K562 (cell line): ENCODE results near the gene RBSN. TPM values are rescaled to one million over a fixed set of nuclear protein-coding genes. Genes with fewer than 3 reads are reported as not detected.

Experiments used
- ATAC-seq: fragments of 200-7000 bp; cut with Tn5 transposase; 3 replicates; pipeline ENCODE4 v1.9.1; 2020; ENCODE audit warnings: moderate library complexity
- BruUV-seq: library from RNA; stranded (reverse); fragments of 400-500 nt; replicated peaks from 2 replicates; lab custom pipeline; 2021; lab: Mats Ljungman, UMichigan
- CTCF ChIA-PET: fragments of 300-600 bp; formaldehyde crosslinking; extraction: SDS; loops from one replicate; lab custom pipeline; 2021; ENCODE audit warnings: low intra/inter-chr PET ratio; lab: Yijun Ruan, JAX
- POLR2A ChIA-PET: fragments of 300-600, 350-650 bp; sonication (Branson Sonifier 250); formaldehyde crosslinking; extraction: SDS; loops from one replicate; lab custom pipeline; 2021; ENCODE audit warnings: antibody characterized with exemption, inconsistent platforms; lab: Yijun Ruan, JAX
- DNase-seq, 4 experiments: peaks; one replicate each; pipeline versions ENCODE4 v3.0.0 to v3.0.0-alpha.2; 2011 to 2018; ENCODE audit warnings: low spot score in 3 of 4, mixed read lengths in 3 of 4; ENCODE audit errors: extremely low read depth in 1 of 4
- FAIRE-seq: peaks from 2 replicates; lab custom pipeline; 2011; peaks lifted over from hg19 to GRCh38; lab: Jason Lieb, UNC
- H2AFZ ChIP-seq: 2 replicates; pipeline ENCODE4 v1.6.0; 2011; ENCODE audit warnings: low read depth, low read length, control low read depth, inconsistent platforms
- H3K27ac ChIP-seq: fragments of 200-600 bp; 3 replicates; pipeline ENCODE4 v1.8.0; 2011; ENCODE audit warnings: low read depth, mild to moderate bottlenecking, control low read depth, inconsistent platforms, low read length, moderate library complexity, mixed read lengths; ENCODE audit errors: extremely low read depth
- H3K27me3 ChIP-seq, 2 experiments: fragments of 300-600 bp in 1 of 2; 2 replicates in 1 of 2; 3 replicates in 1 of 2; pipeline versions ENCODE4 v1.6.0 to v1.8.0; 2011; ENCODE audit warnings: inconsistent platforms in 2 of 2, low read length in 2 of 2, mild to moderate bottlenecking in 1 of 2, mixed read lengths in 1 of 2, moderate library complexity in 1 of 2; ENCODE audit not compliant: control insufficient read depth in 2 of 2, insufficient read depth in 2 of 2
- H3K36me3 ChIP-seq: fragments of 300-600 bp; 3 replicates; pipeline ENCODE4 v1.8.0; 2011; ENCODE audit warnings: mild to moderate bottlenecking, low read length, inconsistent platforms; ENCODE audit not compliant: control insufficient read depth, insufficient read depth
- H3K4me1 ChIP-seq, 2 experiments: fragments of 200-600 bp in 1 of 2; replicated peaks in 1 of 2; 2 replicates in 1 of 2; 3 replicates in 1 of 2; pipeline versions ENCODE4 v1.5.1 to v1.8.0; 2011; ENCODE audit warnings: inconsistent platforms in 2 of 2, low read length in 2 of 2, mild to moderate bottlenecking in 1 of 2, mixed read lengths in 1 of 2, moderate library complexity in 1 of 2; ENCODE audit not compliant: control insufficient read depth in 2 of 2, insufficient read depth in 2 of 2
- H3K4me2 ChIP-seq: 2 replicates; pipeline ENCODE4 v1.6.1; 2011; ENCODE audit warnings: low read length, control low read depth, inconsistent platforms, mixed read lengths; ENCODE audit not compliant: insufficient read depth
- H3K4me3 ChIP-seq: fragments of 200-600 bp; sonication (generic), shearing (Covaris generic); 2 replicates; pipeline ENCODE4 v1.5.1; 2016; ENCODE audit warnings: control low read depth, inconsistent platforms
- H3K79me2 ChIP-seq: fragments of 200-600 bp; 3 replicates; pipeline ENCODE4 v1.8.0; 2011; ENCODE audit warnings: low read length, inconsistent platforms; ENCODE audit not compliant: control insufficient read depth, insufficient read depth
- H3K9ac ChIP-seq, 2 experiments: 2 replicates each; pipeline versions ENCODE4 v1.6.0 to v1.6.1; 2011; ENCODE audit warnings: low read depth in 2 of 2, low read length in 2 of 2, control low read depth in 1 of 2, inconsistent platforms in 1 of 2, mild to moderate bottlenecking in 1 of 2, mixed read lengths in 1 of 2; ENCODE audit not compliant: insufficient read depth in 1 of 2
- H3K9me1 ChIP-seq: one replicate; pipeline ENCODE4 v1.6.0; 2011; ENCODE audit warnings: inconsistent platforms, mild to moderate bottlenecking, low read length, moderate library complexity; ENCODE audit not compliant: control insufficient read depth, insufficient read depth
- H3K9me3 ChIP-seq: replicated peaks from 2 replicates; pipeline ENCODE4 v1.5.1; 2011; ENCODE audit warnings: low read depth, low read length, inconsistent platforms; ENCODE audit not compliant: control insufficient read depth, insufficient read depth
- H4K20me1 ChIP-seq: replicated peaks from 2 replicates; pipeline ENCODE4 v1.6.1; 2011; ENCODE audit warnings: low read length, inconsistent platforms, mixed read lengths; ENCODE audit not compliant: control insufficient read depth, insufficient read depth
- FUS ChIP-seq: fragments of 200-400 bp; formaldehyde crosslinking; optimal IDR thresholded peaks from 2 replicates; pipeline ENCODE3; 2017; ENCODE audit warnings: low read depth, low read length
- PHTF2 ChIP-seq: fragments of 250-450 bp; sonication (Bioruptor Pico); IDR thresholded peaks from 2 replicates; pipeline ENCODE4 v1.5.0; 2021; ENCODE audit warnings: mild to moderate bottlenecking
- XRCC4 ChIP-seq: IDR thresholded peaks from one replicate; pipeline ENCODE4 v1.6.1; 2011; ENCODE audit not compliant: insufficient read depth, insufficient read length; ENCODE audit errors: extremely low read depth
- ZBTB17 ChIP-seq: fragments of 450-650 bp; formaldehyde crosslinking; IDR thresholded peaks from 2 replicates; pipeline ENCODE4 v1.4.0; 2020; ENCODE audit warnings: mild to moderate bottlenecking
- ZNF146 ChIP-seq: IDR thresholded peaks from one replicate; pipeline ENCODE4 v1.6.1; 2018; ENCODE audit warnings: missing compliant biosample characterization; ENCODE audit not compliant: unreplicated experiment
- ZNF263 ChIP-seq: sonication (generic); formaldehyde crosslinking; IDR thresholded peaks from 2 replicates; pipeline ENCODE4 v1.8.0; 2022; ENCODE audit warnings: mild to moderate bottlenecking, missing genetic modification reagents, borderline replicate concordance
- ZNF347 ChIP-seq: fragments of 450-650 bp; formaldehyde crosslinking; IDR thresholded peaks from 2 replicates; pipeline ENCODE4 v1.4.0; 2020; ENCODE audit warnings: low read depth, mild to moderate bottlenecking, moderate library complexity
- ZNF408 ChIP-seq: fragments of 250-450 bp; sonication (Bioruptor Pico); IDR thresholded peaks from 2 replicates; pipeline ENCODE4 v1.4.0; 2020; ENCODE audit warnings: low read depth, mild to moderate bottlenecking, moderate library complexity
- ZNF507 ChIP-seq: conservative IDR thresholded peaks from 2 replicates; pipeline ENCODE4 v1.6.1; 2017; ENCODE audit warnings: missing genetic modification characterization, missing compliant biosample characterization
- ZNF551 ChIP-seq: fragments of 250-450 bp; sonication (Bioruptor Pico); IDR thresholded peaks from 2 replicates; pipeline ENCODE4 v1.5.0; 2021; ENCODE audit warnings: mild to moderate bottlenecking, moderate library complexity
- ZNF764 ChIP-seq: fragments of 250-450 bp; sonication (Bioruptor Pico); IDR thresholded peaks from 2 replicates; pipeline ENCODE4 v1.4.0; 2020; ENCODE audit warnings: low read depth, mild to moderate bottlenecking, moderate library complexity
- WGBS: fragments of 100-300 bp; shearing (Covaris generic); methylation state at CpG from one replicate; pipeline ENCODE4 v1.1.6; 2016; ENCODE audit warnings: low coverage, mixed read lengths; ENCODE audit not compliant: insufficient coverage; ENCODE audit errors: missing lambda C conversion rate; 5-methylcytosine and 5-hydroxymethylcytosine counted together
- in situ Hi-C: fragments of 300-500 bp; cut with MboI; formaldehyde crosslinking; loops from 4 replicates; pipeline ENCODE4 v1.15.0; 2018; ENCODE audit warnings: inconsistent platforms, mixed read lengths
- intact Hi-C: fragments of 100-400 bp; cut with micrococcal nuclease; formaldehyde crosslinking; loops from 2 replicates; pipeline ENCODE4 v1.14.2; 2022
- polyA plus RNA-seq, 8 experiments: library from polyadenylated mRNA; depleted of rRNA in 4 of 8; stranded (reverse) in 5 of 8; unstranded in 3 of 8; fragments of >200 nt; fragmentation: Nextera tagmentation in 2 of 8; fragmentation: Illumina TruSeq in 1 of 8; extraction: Ambion mirVana in 2 of 8; extraction: Trizol in 1 of 8; gene quantifications; 2 replicates each; pipeline versions ENCODE4 v1.2.1 to v1.2.3, GENCODE V29; 2011 to 2014; ENCODE audit warnings: inconsistent platforms in 1 of 8, missing spikeins in 1 of 8
- total RNA-seq, 7 experiments: library from RNA; depleted of rRNA in 6 of 7; stranded (reverse); fragments of >200 nt in 6 of 7; fragmentation: Illumina TruSeq in 2 of 7; extraction: Trizol in 2 of 7; gene quantifications; 2 replicates each; pipeline versions ENCODE4 v1.2.1 to v1.2.3, GENCODE V29; 2011 to 2021; ENCODE audit warnings: low replicate concordance in 1 of 7
- TF ChIP-seq, protein P1 (sequence below): fragments of 200-800 bp; sonication (Bioruptor generic); IDR thresholded peaks from 2 replicates; pipeline ENCODE4 v1.6.1; 2016; ENCODE audit warnings: missing genetic modification characterization, missing compliant biosample characterization
- TF ChIP-seq, protein P2 (sequence below): sonication (generic); formaldehyde crosslinking; IDR thresholded peaks from 2 replicates; pipeline ENCODE4 v1.8.0; 2022; ENCODE audit warnings: mild to moderate bottlenecking, missing genetic modification reagents, borderline replicate concordance

Gene RBSN
- total and polyA plus RNA-seq, 9 of the 15 experiments (the other 6 are each of a cell fraction or from before 2014, with no cell fraction given): 2.9 to 19.6 (median 15.0) TPM

DNA sequence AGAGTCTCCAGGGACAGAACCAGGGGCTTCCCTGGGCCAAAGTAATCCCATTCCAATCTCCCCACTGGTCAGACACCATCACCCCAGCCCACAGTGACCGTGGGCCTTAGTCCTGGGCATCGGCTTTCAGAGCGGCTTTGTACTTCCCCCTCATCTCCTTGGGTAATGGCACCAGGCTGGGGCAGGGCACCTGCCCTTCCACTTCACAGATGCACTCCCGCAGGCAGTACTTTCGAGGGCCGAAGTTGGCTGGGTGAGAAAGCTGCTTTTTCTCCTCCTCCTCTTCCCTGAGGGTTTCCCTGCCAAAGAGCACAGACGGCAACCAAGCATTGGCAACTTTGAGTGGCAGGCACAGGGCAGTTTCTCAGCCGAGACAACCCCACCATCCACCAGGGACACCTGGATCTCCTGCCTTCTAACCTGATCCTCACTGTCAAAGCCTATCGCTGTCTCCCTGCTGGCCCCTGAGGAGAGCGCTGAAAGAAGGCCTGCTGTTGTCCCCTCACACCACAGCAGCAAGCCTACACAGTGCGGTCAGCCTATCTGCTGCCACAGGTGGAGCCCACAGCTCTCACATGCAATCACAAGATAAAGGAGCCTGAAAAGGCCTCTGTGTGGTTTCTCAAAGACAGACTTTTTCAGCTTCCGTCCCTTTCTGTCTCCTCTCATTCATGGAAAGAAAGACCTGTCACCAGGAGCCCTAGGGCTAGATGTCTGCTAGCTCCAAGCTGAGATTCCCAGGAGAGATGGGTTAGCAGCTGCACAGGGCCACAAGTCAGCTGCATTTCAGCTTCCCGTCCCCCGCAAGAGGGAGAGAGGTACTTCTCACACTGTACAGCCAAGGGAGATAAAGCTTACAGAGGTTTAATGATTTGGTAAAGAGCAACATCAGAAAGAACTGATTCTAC is 46.4 kb downstream of the RBSN start:
- FAIRE-seq (peak; percentile 99), ATAC-seq (peak; percentile 95), DNase-seq (peak; percentile 90 to 96 (median 92))
- H3K36me3 ChIP-seq: peaks cover 94% of the 10 kb centered on the region
- no peak overlapping the region for H3K4me3 ChIP-seq
- WGBS: 43% methylated on average over 14 of the region's 14 CpGs
- peak overlapping the region; percentile 14 to 70; a peak in 3 of 4 replicates for H3K9ac ChIP-seq
- H2AFZ ChIP-seq: no peak overlapping the region
- POLR2A ChIA-PET: interaction anchor here (0.6 to 3.5 kb wide), 10 partner anchors 8 to 171 kb away, joined by 3 to 35 read pairs (median 3); partner anchors contain the start of genes MRPS25 and NR2C2
- peak overlapping the region; percentile 64 for H3K4me2 ChIP-seq
- H3K4me1 ChIP-seq: peaks cover 40 to 45% of the 10 kb centered on the region in 2 experiments
- no peaks in the 10 kb centered on the region for H3K27me3 ChIP-seq
- intact Hi-C loops (loop anchor here (1.0 to 5.0 kb wide), 4 partner anchors 12 to 125 kb away; partner anchors contain the start of gene RBSN), in situ Hi-C loops (no loop called here)
- H4K20me1 ChIP-seq: peaks cover 36% of the 10 kb centered on the region
- CTCF ChIA-PET: no interaction called here
- H3K9me3 ChIP-seq: no peaks in the 10 kb centered on the region
- H3K27ac ChIP-seq: peak overlapping the region; percentile 71; the same call in 2 of the 3 replicates
- peaks cover 91% of the 10 kb centered on the region for H3K79me2 ChIP-seq
- peaks cover 20% of the 10 kb centered on the region for H3K9me1 ChIP-seq
- BruUV-seq: no TSS peak
- TF ChIP-seq ZNF764 (CRISPR knock-in tag) (no peak), ZNF146 (no peak), ZNF347 (CRISPR knock-in tag) (no peak), ZNF263 (CRISPR knock-in tag) (peak; percentile 49), ZNF551 (CRISPR knock-in tag) (no peak), XRCC4 (no peak), ZBTB17 (CRISPR knock-in tag) (0 out of 2 replicates have a peak, but pooled peaks have one; percentile 47), FUS (no peak), PHTF2 (CRISPR knock-in tag) (no peak), ZNF408 (no peak), ZNF507 (no peak)
- TF ChIP-seq, protein P1, sequence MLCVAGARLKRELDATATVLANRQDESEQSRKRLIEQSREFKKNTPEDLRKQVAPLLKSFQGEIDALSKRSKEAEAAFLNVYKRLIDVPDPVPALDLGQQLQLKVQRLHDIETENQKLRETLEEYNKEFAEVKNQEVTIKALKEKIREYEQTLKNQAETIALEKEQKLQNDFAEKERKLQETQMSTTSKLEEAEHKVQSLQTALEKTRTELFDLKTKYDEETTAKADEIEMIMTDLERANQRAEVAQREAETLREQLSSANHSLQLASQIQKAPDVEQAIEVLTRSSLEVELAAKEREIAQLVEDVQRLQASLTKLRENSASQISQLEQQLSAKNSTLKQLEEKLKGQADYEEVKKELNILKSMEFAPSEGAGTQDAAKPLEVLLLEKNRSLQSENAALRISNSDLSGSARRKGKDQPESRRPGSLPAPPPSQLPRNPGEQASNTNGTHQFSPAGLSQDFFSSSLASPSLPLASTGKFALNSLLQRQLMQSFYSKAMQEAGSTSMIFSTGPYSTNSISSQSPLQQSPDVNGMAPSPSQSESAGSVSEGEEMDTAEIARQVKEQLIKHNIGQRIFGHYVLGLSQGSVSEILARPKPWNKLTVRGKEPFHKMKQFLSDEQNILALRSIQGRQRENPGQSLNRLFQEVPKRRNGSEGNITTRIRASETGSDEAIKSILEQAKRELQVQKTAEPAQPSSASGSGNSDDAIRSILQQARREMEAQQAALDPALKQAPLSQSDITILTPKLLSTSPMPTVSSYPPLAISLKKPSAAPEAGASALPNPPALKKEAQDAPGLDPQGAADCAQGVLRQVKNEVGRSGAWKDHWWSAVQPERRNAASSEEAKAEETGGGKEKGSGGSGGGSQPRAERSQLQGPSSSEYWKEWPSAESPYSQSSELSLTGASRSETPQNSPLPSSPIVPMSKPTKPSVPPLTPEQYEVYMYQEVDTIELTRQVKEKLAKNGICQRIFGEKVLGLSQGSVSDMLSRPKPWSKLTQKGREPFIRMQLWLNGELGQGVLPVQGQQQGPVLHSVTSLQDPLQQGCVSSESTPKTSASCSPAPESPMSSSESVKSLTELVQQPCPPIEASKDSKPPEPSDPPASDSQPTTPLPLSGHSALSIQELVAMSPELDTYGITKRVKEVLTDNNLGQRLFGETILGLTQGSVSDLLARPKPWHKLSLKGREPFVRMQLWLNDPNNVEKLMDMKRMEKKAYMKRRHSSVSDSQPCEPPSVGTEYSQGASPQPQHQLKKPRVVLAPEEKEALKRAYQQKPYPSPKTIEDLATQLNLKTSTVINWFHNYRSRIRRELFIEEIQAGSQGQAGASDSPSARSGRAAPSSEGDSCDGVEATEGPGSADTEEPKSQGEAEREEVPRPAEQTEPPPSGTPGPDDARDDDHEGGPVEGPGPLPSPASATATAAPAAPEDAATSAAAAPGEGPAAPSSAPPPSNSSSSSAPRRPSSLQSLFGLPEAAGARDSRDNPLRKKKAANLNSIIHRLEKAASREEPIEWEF (CRISPR knock-in tag): peak; percentile 93; the same call in 1 of the 2 replicates
- TF ChIP-seq, protein P2, sequence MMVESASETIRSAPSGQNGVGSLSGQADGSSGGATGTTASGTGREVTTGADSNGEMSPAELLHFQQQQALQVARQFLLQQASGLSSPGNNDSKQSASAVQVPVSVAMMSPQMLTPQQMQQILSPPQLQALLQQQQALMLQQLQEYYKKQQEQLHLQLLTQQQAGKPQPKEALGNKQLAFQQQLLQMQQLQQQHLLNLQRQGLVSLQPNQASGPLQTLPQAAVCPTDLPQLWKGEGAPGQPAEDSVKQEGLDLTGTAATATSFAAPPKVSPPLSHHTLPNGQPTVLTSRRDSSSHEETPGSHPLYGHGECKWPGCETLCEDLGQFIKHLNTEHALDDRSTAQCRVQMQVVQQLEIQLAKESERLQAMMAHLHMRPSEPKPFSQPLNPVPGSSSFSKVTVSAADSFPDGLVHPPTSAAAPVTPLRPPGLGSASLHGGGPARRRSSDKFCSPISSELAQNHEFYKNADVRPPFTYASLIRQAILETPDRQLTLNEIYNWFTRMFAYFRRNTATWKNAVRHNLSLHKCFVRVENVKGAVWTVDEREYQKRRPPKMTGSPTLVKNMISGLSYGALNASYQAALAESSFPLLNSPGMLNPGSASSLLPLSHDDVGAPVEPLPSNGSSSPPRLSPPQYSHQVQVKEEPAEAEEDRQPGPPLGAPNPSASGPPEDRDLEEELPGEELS (CRISPR knock-in tag): peak; percentile 98; the same call in 1 of the 2 replicates
